IPS-18c (cell line): Measurements from ENCODE around the gene TUBGCP6.

Experiments
- H3K4me3 ChIP-seq: 2 replicates; pipeline ENCODE4 v1.7.0; 2013; ENCODE audit warnings: low read depth, mild to moderate bottlenecking, low read length, moderate library complexity; ENCODE audit not compliant: insufficient read depth
- H3K9me3 ChIP-seq: one replicate; pipeline ENCODE4 v1.6.1; 2013; ENCODE audit warnings: mild to moderate bottlenecking, low read length, moderate library complexity; ENCODE audit not compliant: control insufficient read depth, insufficient read depth

Gene TUBGCP6, protein sequence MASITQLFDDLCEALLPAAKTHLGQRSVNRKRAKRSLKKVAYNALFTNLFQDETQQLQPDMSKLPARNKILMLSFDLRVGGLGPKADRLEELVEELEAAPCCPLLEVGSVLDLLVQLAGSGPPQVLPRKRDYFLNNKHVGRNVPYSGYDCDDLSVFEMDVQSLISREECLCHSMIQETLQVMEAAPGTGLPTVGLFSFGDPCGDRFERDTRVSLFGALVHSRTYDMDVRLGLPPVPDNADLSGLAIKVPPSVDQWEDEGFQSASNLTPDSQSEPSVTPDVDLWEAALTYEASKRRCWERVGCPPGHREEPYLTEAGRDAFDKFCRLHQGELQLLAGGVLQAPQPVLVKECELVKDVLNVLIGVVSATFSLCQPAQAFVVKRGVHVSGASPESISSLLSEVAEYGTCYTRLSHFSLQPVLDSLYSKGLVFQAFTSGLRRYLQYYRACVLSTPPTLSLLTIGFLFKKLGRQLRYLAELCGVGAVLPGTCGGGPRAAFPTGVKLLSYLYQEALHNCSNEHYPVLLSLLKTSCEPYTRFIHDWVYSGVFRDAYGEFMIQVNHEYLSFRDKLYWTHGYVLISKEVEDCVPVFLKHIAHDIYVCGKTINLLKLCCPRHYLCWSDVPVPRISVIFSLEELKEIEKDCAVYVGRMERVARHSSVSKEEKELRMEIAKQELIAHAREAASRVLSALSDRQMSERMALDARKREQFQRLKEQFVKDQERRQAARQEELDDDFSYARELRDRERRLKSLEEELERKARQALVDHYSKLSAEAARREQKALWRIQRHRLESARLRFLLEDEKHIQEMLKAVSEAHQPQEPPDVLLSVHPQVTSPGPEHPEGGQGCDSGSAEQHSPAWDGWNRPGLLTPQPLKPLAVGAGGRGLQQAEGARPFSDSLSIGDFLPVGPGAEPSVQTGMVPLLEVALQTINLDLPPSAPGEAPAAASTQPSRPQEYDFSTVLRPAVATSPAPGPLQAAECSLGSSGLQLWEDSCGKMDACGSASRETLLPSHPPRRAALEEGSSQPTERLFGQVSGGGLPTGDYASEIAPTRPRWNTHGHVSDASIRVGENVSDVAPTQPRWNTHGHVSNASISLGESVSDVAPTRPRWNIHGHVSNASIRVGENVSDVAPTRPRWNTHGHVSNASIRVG (N-terminal part only)

GRCh38 chr22:50244420-50245213 is at the start of gene TUBGCP6:
Gene TUBGCP6 (minus strand): TSS chr22:50245023. CDS start chr22:50244459, 564 bp downstream.
- Histone ChIP-seq H3K4me3 (peak within 1 kb of the TSS; percentile 98), H3K9me3 (no peaks in the 10 kb centered on the region)

DNA sequence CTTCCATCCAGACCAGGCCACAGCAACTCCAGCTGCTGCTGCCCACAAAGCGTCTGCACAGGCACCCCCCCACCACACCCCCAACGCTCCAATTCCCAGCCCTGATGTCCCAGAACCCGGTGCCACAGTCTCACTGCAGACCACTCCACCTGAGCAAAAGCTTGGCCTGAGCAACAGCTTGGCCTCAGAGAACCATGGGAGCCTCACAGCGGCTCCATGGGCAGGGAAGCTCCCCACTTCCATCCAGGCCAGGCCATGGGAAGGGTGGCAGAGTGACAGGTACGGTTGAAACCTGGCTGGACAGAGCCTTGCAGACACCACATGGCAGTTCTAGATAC is 49.5 kb upstream of the TUBGCP6 start:
- Histone ChIP-seq H3K9me3 (peaks cover 2% of the 10 kb centered on the region), H3K4me3 (peak overlapping the region; percentile 9; the same call in 1 of the 2 replicates)

- Histone ChIP-seq H3K4me3 (peak overlapping the region; percentile 9), H3K9me3 (peaks cover 2% of the 10 kb centered on the region)
Measured at GRCh38 chr22:50293441-50294318, 48.9 kb upstream of the TUBGCP6 start.

DNA sequence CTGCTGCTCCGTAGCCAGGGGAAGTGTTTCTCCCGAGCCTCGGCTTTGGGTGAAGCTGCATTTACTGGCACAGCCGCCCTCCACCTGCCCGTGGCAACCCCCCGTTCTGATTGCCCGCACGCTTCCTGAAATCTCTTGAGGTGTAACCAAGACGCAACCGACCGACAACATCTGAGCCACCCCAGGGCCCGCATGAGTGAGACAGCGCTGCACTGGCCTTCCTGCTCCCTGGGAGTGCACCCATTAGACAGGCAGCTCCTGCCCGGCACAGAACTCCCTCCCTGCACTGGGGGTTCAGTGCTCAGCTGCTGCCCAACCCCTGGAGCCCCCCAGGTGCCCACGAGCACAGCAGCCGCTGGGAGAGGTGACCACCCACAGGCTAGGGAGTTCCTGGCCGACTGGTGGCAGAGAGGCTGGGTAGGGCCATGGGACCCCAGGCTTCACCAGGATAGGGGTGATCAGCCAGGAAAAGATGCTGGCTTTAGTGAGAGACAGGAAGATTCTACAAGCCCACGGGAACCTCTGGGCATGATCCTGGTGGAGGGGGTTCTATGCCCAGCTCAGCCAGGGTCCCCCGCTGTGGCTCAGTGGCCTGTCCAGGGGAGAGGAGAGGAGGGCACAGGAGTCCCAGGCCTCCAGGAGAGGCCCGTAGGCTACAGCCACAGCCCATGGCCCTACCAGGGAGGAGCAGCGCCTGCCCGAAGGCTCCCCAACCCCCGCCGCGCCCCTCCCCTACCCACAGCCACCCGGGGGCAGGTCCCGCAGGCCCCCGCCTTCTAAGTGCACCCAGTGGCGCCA is 48.0 kb upstream of the TUBGCP6 start:
- Histone ChIP-seq H3K9me3 (peaks cover 2% of the 10 kb centered on the region), H3K4me3 (no peak overlapping the region)

GRCh38 chr22:50289942-50290630 is 45.3 kb upstream of the TUBGCP6 start:
- Histone ChIP-seq H3K4me3 (no peak overlapping the region), H3K9me3 (peaks cover 2% of the 10 kb centered on the region)

DNA sequence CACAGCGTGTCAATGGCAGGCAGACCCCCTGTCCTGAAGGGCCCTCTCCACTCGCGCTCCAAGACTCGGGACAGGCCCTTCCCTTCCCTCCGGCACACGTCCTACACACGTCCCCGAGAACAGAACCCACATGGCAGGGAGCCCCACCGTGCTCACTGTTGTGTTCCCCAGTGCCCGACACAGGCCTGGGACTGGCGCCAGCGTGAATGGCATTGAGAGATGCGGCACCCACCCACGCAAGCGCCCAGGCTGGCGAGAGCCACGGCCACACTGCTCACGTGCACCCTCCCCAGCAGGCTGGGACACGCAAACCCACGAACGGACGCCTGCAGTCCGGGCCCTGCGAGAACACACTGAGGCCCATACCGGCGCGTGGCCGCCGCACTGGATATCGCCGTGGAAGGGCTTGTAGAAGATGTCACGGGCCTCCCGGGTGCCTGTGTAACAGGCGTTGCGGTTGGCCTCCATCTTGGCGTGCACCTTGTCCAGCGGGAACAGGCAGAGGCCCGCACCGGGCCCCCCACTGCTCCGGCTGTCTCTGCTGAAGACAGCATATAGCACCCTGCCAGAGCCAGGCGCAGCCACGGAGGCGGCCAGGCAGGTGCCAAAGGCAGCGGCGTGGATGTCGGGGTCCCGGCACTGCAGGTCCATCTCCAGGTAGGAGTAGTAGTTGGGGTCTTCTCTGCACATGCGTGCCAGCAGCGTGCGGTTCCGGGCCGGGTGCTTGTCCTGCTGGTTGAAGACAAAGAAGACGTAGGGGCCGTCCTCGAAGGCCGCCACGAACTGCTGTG is 44.5 kb upstream of the TUBGCP6 start:
- Histone ChIP-seq H3K4me3 (no peak overlapping the region), H3K9me3 (peaks cover 2% of the 10 kb centered on the region)

DNA sequence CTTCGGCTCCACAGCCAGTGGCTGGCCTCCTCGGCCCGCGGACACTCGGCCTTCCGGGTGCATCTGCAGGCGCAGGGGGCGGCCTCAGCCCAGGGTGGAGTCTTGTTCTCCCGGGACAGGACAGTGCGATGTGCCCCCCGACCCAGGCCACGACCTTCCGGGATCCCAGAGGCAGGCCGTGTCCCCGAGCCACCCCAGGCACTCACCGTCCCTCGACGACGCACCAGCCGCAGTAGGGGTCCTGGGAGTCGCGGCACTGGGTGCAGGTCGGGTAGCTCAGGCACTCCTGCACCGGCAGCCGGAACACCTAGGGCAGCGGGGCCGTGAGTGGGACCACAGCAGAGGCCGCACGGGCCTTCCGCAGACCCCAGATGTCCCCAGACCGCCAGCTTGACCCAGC is 42.9 kb upstream of the TUBGCP6 start:
- Histone ChIP-seq H3K4me3 (no peak overlapping the region), H3K9me3 (peaks cover 2% of the 10 kb centered on the region)

DNA sequence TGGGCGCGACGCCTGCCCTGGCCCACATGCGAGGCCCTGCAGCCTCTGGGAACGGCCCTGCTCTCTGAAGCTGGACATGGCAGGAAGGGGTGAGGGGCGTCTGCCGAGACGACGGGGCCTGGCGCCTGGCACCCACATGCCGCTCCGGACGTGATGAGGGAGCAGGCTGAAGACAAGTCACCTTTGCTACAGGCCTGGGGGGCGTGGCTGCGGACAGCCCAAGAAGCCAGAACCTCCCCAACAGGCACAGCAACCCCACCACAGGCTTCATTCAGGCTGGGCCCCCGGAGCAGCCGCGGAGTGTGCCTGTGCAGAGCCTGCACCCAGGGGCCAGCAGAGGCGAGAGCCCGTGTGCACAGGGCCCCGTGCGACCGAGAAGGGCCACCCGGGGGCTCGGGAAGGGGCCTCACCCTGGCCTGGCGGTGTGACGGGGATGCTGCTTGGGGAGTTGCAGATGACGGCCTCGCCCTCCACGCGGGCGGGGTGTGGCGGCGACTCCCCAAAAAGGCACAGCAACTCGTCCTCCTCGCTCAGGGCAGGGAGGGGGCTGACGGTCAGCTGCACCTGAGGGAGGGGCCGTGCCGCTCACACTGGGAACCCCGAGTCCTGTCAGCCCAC is 42.0 kb upstream of the TUBGCP6 start:
- Histone ChIP-seq H3K9me3 (peaks cover 2% of the 10 kb centered on the region), H3K4me3 (no peak overlapping the region)

GRCh38 chr22:50286275-50286674 is 41.5 kb upstream of the TUBGCP6 start:
- peaks cover 2% of the 10 kb centered on the region for H3K9me3 ChIP-seq
- H3K4me3 ChIP-seq: no peak overlapping the region

DNA sequence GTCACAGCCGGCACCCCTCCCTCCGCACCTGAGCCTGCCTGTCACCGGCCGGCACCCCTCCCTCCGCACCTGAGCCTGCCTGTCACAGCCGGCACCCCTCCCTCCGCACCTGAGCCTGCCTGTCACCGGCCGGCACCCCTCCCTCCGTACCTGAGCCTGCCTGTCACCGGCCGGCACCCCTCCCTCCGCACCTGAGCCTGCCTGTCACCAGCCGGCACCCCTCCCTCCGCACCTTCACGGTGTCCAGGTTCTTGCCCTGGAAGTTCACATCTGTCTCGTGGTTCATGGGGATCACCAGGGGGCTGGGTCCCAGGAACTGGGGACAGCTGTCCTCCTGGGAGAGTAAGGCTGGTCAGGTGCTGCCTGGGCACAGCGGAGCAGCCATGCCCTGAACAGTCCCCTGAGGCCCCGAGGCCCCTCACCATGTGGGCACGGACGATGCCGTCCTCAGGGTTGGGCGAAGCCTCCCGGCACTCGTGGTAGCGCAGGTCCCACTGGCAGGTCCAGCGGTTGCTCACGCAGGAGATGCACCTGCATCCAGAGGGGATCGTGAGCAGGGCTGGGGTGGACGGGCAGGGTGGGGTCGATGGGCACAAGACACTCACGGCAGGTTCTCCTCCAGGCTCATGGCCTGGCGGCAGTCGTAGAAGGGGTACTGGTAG is 40.9 kb upstream of the TUBGCP6 start:
- Histone ChIP-seq H3K9me3 (peaks cover 2% of the 10 kb centered on the region), H3K4me3 (no peak overlapping the region)

- Histone ChIP-seq H3K4me3 (no peak overlapping the region), H3K9me3 (no peaks in the 10 kb centered on the region)
Measured at GRCh38 chr22:50284479-50284878, 39.7 kb upstream of the TUBGCP6 start.

DNA sequence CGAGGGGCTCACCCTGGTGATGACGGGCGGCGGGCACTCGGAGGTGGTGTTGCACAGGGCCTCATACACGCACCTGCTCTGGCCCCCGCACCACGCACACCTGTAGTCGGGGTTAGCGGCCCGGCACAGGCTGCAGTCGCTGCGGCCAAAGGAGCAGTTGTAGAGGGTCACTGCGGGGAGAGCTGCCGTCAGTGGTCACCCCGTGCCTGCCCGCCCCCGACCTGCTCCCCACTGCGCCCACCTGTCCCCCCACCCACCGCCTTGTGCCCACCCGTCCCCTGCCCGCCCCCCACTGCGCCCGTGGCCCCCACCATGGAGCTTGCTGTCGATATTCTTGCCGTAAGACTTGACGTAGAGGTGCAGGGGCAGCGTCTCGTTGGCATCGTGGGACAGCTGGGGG is 39.0 kb upstream of the TUBGCP6 start:
- Histone ChIP-seq H3K4me3 (no peak overlapping the region), H3K9me3 (no peaks in the 10 kb centered on the region)

- H3K4me3 ChIP-seq: no peak overlapping the region
- H3K9me3 ChIP-seq: no peaks in the 10 kb centered on the region
Measured at GRCh38 chr22:50282361-50283155, 37.7 kb upstream of the TUBGCP6 start.
